Lower lobe of right lung (tissue), 2 donors: Measurements from ENCODE around the gene TMEM165. TPM values are rescaled to one million over a fixed set of nuclear protein-coding genes. Genes with fewer than 3 reads are reported as not detected.

Source experiments
- ATAC-seq, 2 donors: fragments of 200-7000 bp; cut with Tn5 transposase; one replicate each; pipeline ENCODE4 v1.9.1; 2020 to 2022; ENCODE audit warnings: mild to moderate bottlenecking in 2 of 2, moderate library complexity in 2 of 2
- DNase-seq: peaks from one replicate; pipeline ENCODE4 v3.0.0-alpha.2; 2020
- H3K27ac ChIP-seq: fragments of 200-600 bp; one replicate; pipeline ENCODE4 v1.8.0; 2022
- H3K27me3 ChIP-seq: fragments of 200-600 bp; one replicate; pipeline ENCODE4 v1.8.0; 2022; ENCODE audit warnings: low read depth
- H3K36me3 ChIP-seq: fragments of 200-600 bp; one replicate; pipeline ENCODE4 v1.8.0; 2022; ENCODE audit warnings: mild to moderate bottlenecking
- H3K4me1 ChIP-seq: fragments of 200-600 bp; one replicate; pipeline ENCODE4 v1.8.0; 2022
- H3K4me3 ChIP-seq: fragments of 200-600 bp; one replicate; pipeline ENCODE4 v1.8.0; 2022; ENCODE audit warnings: mild to moderate bottlenecking
- H3K9me3 ChIP-seq: fragments of 200-600 bp; one replicate; pipeline ENCODE4 v1.8.0; 2022
- intact Hi-C: fragments of 100-400 bp; cut with DNase I; formaldehyde crosslinking; loops from one replicate; pipeline ENCODE4 v1.11.0; 2022
- total RNA-seq: library from RNA; stranded (reverse); fragmentation: NEBNext Ultra II Directional; extraction: Animal tissue kit (Norgen Biotek cat#: 25700); gene quantifications from one replicate; pipeline ENCODE4 v1.2.1, GENCODE V29; 2021
- TF ChIP-seq, protein P1 (sequence below): fragments of 200-600 bp; IDR thresholded peaks from one replicate; pipeline ENCODE4 v1.8.0; 2022; ENCODE audit warnings: antibody characterized with exemption, mild to moderate bottlenecking
- donor health status: DM: no; HTN: yes; CAD: no; lungs with severe emphysema.

Gene TMEM165
- total RNA-seq, 1 donor from 2014 or later = 140 TPM

DNA sequence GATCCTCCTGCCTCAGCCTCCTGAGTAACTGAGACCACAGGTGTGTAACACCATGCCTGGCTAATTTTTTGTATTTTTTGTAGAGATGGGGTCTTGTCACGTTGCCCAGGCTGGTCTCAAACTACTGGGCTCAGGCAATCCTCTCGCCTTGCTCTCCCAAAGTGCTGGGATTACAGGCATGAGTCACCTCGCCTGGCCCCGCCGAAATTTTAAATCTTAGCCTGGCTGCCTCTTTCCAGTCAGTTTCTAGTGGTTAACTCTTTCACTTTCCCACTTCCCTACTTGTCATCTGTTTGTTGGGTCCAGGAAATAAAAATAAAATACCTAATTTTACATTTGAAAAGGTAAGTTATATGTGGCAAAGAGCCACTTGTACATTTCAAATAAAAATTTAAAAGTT lies 62.4 kb downstream of the TMEM165 start:
- no peaks in the 10 kb centered on the region for H3K9me3 ChIP-seq
- no peaks in the 10 kb centered on the region for H3K4me1 ChIP-seq
- no peak for ATAC-seq
- no peaks in the 10 kb centered on the region for H3K27me3 ChIP-seq
- H3K4me3 ChIP-seq = no peak overlapping the region
- DNase-seq = no peak
- intact Hi-C loops = no loop called here
- H3K36me3 ChIP-seq = peaks cover 15% of the 10 kb centered on the region
- no peak overlapping the region for H3K27ac ChIP-seq
- TF ChIP-seq, protein P1, sequence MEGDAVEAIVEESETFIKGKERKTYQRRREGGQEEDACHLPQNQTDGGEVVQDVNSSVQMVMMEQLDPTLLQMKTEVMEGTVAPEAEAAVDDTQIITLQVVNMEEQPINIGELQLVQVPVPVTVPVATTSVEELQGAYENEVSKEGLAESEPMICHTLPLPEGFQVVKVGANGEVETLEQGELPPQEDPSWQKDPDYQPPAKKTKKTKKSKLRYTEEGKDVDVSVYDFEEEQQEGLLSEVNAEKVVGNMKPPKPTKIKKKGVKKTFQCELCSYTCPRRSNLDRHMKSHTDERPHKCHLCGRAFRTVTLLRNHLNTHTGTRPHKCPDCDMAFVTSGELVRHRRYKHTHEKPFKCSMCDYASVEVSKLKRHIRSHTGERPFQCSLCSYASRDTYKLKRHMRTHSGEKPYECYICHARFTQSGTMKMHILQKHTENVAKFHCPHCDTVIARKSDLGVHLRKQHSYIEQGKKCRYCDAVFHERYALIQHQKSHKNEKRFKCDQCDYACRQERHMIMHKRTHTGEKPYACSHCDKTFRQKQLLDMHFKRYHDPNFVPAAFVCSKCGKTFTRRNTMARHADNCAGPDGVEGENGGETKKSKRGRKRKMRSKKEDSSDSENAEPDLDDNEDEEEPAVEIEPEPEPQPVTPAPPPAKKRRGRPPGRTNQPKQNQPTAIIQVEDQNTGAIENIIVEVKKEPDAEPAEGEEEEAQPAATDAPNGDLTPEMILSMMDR = no peak

DNA sequence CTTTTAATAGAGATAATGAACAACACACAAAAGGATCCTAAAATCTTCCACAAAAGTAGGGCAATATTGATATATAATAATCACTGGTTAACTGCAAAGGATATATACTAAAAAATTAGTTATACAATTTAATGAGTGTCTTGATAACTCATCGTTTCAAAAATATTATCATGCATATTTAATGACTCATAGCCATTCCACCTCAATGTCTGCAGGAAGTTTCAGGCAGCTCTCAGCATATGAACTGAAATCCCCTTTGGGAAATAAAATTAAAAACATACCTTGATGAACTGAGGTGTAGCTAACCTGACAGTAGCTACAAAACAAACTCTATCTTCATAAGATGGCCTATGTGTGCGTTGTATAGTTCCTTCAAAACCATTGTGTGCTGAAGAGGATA lies 62.9 kb downstream of the TMEM165 start:
- H3K9me3 ChIP-seq = no peaks in the 10 kb centered on the region
- TF ChIP-seq, protein P1 = no peak
- no peaks in the 10 kb centered on the region for H3K27me3 ChIP-seq
- no peak for DNase-seq
- no peak for ATAC-seq
- intact Hi-C loops = no loop called here
- peaks cover 15% of the 10 kb centered on the region for H3K36me3 ChIP-seq
- no peak overlapping the region for H3K27ac ChIP-seq
- H3K4me3 ChIP-seq = no peak overlapping the region
- H3K4me1 ChIP-seq = no peaks in the 10 kb centered on the region

GRCh38 chr4:55466001-55466400 lies 70.2 kb downstream of the TMEM165 start:
- no peak overlapping the region for H3K27ac ChIP-seq
- no peak for ATAC-seq
- TF ChIP-seq, protein P1 = no peak
- H3K4me1 ChIP-seq = no peaks in the 10 kb centered on the region
- H3K36me3 ChIP-seq = peaks cover 39% of the 10 kb centered on the region
- H3K9me3 ChIP-seq = no peaks in the 10 kb centered on the region
- no peak for DNase-seq
- H3K27me3 ChIP-seq = no peaks in the 10 kb centered on the region
- no peak overlapping the region for H3K4me3 ChIP-seq
- intact Hi-C loops = no loop called here

DNA sequence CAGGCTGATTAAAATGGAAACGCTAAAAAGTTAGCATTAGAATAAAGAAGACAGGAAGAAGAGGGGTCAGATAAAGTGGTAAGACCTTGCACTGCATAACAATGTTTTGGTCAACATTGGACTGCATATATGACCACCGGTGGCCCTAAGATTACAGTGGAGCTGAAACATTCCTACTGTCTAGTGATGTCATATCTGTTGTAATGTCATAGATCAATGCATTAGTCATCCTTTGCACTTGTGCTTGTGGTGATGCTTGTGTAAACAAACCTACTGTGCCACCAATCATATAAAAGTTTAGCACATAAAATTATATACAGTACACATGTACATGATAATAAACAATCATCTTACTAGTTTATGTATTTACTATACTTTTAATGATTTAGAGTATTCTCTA lies 73.0 kb downstream of the TMEM165 start:
- no peaks in the 10 kb centered on the region for H3K4me1 ChIP-seq
- H3K27me3 ChIP-seq = no peaks in the 10 kb centered on the region
- no peak for ATAC-seq
- no peak overlapping the region for H3K27ac ChIP-seq
- DNase-seq = no peak
- intact Hi-C loops = no loop called here
- no peak overlapping the region for H3K4me3 ChIP-seq
- TF ChIP-seq, protein P1 = no peak
- H3K9me3 ChIP-seq = no peaks in the 10 kb centered on the region
- H3K36me3 ChIP-seq = peaks cover 52% of the 10 kb centered on the region

DNA sequence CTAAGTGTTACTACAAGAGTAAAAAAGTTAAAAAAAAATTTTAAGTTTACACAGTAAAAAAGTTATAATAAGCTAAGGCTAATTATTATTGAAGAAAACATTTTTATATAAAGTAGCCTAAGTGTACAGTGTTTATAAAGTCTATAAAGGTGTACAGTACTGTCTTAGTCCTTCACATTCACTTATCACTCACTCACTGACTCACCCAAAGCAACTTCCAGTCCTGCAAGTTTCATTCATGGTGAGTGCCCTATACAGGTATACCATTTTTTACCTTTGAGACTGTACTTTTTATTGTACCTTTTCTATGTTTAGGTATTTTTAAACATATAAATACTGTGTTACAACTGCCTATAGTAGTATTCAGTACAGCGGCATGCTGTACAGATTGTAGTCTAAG lies 74.2 kb downstream of the TMEM165 start:
- no peak overlapping the region for H3K4me3 ChIP-seq
- no peaks in the 10 kb centered on the region for H3K27me3 ChIP-seq
- H3K27ac ChIP-seq = no peak overlapping the region
- TF ChIP-seq, protein P1 = no peak
- no peaks in the 10 kb centered on the region for H3K4me1 ChIP-seq
- no peaks in the 10 kb centered on the region for H3K9me3 ChIP-seq
- intact Hi-C loops = no loop called here
- DNase-seq = no peak
- ATAC-seq = no peak
- H3K36me3 ChIP-seq = peaks cover 59% of the 10 kb centered on the region

Other genes with a start within 250 kb of the TMEM165 start
- 21.1 TPM for gene SRD5A3, start 49.7 kb upstream of the TMEM165 start, total RNA-seq
- gene CLOCK, start 151.0 kb downstream of the TMEM165 start, total RNA-seq = 26.6 TPM
- not detected for gene PDCL2, start 196.3 kb downstream of the TMEM165 start, total RNA-seq
- gene NMU, start 240.3 kb downstream of the TMEM165 start, total RNA-seq = 0.83 TPM